ENCODE data around the gene CPT1C. TPM values are rescaled to one million over a fixed set of nuclear protein-coding genes. Genes with fewer than 3 reads are reported as not detected.

Gene CPT1C
- total and polyA plus RNA-seq, 4 donors: 0.37 to 0.75 (median 0.59) TPM

DNA sequence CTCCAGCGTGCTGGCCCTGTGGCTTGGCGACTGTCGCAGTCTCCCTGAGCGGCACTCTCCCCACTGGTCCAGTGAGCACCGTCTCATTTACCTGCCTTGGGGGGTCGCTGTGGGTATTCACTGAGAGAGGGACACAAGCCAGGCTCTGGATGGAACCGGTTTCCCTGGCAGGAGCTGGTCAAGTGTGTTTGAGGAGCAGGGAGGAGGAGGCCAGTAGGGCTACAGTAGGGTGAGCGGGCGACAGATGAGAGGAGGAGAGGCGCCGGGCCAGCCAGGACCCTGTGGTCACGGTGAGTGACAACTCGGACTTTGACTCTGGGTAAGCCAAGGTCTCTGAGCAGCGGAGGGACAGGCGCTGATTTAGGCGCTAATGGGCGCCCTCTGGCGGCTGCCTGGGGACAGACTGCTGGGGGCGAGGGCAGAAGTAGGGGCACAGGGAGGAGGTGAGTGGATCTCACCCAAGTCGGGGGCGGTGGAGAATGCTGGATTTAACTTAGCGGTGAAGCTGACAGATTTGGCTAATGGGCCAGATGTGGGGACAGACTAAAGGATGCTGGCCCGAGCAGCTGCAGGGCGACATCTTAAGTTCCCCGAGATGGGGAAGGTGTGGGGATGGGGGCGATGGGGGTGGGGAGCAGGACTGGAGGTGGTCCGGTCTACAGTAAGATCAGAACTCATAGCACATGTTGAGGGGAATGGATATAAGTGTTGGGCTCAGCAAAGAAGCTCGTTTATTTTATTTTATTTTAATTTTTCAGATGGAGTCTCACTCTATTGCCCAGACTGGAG is 18.6 kb upstream of the CPT1C start:
- peak overlapping the region in 1 of 3 donors; percentile 16 for H3K4me3 ChIP-seq (ENCODE audit: low read depth in 1 of 3, low read length in 3 of 3)
- H3K27ac ChIP-seq (ENCODE audit: low read depth in 1 of 2, low read length in 2 of 2): peak overlapping the region; percentile 63 to 83
- WGBS: 22% methylated on average over 28 of the region's 28 CpGs
- TF ChIP-seq YY1 (IDR thresholded peaks at IDR 0.05) (peak; percentile 51), HNF4G (IDR thresholded peaks at IDR 0.05) (peak; percentile 88), SP1 (IDR thresholded peaks at IDR 0.05) (peak; percentile 76), HNF4A (conservative IDR thresholded peaks at IDR 0.05) (peak; percentile 92 to 93), GABPA (IDR thresholded peaks at IDR 0.05 in 1 of 2, conservative IDR thresholded peaks at IDR 0.05 in 1 of 2) (no peak), RAD21 (IDR thresholded peaks at IDR 0.05) (peak; percentile 76 to 87), FOXA1 (IDR thresholded peaks at IDR 0.05) (no peak), RXRA (IDR thresholded peaks at IDR 0.05) (peak; percentile 49 to 56)
- TF ChIP-seq, protein P1, sequence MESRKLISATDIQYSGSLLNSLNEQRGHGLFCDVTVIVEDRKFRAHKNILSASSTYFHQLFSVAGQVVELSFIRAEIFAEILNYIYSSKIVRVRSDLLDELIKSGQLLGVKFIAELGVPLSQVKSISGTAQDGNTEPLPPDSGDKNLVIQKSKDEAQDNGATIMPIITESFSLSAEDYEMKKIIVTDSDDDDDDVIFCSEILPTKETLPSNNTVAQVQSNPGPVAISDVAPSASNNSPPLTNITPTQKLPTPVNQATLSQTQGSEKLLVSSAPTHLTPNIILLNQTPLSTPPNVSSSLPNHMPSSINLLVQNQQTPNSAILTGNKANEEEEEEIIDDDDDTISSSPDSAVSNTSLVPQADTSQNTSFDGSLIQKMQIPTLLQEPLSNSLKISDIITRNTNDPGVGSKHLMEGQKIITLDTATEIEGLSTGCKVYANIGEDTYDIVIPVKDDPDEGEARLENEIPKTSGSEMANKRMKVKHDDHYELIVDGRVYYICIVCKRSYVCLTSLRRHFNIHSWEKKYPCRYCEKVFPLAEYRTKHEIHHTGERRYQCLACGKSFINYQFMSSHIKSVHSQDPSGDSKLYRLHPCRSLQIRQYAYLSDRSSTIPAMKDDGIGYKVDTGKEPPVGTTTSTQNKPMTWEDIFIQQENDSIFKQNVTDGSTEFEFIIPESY (IDR thresholded peaks at IDR 0.05): peak; percentile 14
- TF ChIP-seq, protein P2, sequence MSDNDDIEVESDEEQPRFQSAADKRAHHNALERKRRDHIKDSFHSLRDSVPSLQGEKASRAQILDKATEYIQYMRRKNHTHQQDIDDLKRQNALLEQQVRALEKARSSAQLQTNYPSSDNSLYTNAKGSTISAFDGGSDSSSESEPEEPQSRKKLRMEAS (IDR thresholded peaks at IDR 0.05): peak; percentile 8
- TF ChIP-seq, protein P3, sequence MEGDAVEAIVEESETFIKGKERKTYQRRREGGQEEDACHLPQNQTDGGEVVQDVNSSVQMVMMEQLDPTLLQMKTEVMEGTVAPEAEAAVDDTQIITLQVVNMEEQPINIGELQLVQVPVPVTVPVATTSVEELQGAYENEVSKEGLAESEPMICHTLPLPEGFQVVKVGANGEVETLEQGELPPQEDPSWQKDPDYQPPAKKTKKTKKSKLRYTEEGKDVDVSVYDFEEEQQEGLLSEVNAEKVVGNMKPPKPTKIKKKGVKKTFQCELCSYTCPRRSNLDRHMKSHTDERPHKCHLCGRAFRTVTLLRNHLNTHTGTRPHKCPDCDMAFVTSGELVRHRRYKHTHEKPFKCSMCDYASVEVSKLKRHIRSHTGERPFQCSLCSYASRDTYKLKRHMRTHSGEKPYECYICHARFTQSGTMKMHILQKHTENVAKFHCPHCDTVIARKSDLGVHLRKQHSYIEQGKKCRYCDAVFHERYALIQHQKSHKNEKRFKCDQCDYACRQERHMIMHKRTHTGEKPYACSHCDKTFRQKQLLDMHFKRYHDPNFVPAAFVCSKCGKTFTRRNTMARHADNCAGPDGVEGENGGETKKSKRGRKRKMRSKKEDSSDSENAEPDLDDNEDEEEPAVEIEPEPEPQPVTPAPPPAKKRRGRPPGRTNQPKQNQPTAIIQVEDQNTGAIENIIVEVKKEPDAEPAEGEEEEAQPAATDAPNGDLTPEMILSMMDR (IDR thresholded peaks at IDR 0.05; ENCODE audit: low read depth, low read length, missing input control): peak; percentile 90
- TF ChIP-seq, protein P4, sequence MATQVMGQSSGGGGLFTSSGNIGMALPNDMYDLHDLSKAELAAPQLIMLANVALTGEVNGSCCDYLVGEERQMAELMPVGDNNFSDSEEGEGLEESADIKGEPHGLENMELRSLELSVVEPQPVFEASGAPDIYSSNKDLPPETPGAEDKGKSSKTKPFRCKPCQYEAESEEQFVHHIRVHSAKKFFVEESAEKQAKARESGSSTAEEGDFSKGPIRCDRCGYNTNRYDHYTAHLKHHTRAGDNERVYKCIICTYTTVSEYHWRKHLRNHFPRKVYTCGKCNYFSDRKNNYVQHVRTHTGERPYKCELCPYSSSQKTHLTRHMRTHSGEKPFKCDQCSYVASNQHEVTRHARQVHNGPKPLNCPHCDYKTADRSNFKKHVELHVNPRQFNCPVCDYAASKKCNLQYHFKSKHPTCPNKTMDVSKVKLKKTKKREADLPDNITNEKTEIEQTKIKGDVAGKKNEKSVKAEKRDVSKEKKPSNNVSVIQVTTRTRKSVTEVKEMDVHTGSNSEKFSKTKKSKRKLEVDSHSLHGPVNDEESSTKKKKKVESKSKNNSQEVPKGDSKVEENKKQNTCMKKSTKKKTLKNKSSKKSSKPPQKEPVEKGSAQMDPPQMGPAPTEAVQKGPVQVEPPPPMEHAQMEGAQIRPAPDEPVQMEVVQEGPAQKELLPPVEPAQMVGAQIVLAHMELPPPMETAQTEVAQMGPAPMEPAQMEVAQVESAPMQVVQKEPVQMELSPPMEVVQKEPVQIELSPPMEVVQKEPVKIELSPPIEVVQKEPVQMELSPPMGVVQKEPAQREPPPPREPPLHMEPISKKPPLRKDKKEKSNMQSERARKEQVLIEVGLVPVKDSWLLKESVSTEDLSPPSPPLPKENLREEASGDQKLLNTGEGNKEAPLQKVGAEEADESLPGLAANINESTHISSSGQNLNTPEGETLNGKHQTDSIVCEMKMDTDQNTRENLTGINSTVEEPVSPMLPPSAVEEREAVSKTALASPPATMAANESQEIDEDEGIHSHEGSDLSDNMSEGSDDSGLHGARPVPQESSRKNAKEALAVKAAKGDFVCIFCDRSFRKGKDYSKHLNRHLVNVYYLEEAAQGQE (IDR thresholded peaks at IDR 0.05): peak; percentile 14
- TF ChIP-seq, protein P5, sequence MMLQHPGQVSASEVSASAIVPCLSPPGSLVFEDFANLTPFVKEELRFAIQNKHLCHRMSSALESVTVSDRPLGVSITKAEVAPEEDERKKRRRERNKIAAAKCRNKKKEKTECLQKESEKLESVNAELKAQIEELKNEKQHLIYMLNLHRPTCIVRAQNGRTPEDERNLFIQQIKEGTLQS (IDR thresholded peaks at IDR 0.05): no peak
- no peaks in the 10 kb centered on the region for H3K27me3 ChIP-seq (ENCODE audit: control insufficient read depth in 4 of 4, insufficient read depth in 4 of 4, low read length in 3 of 4)
- H3K4me1 ChIP-seq (ENCODE audit: control insufficient read depth in 4 of 4, insufficient read depth in 4 of 4, low read length in 3 of 4): peaks cover 0 to 17% (median 7%) of the 10 kb centered on the region in 4 donors
- no peaks in the 10 kb centered on the region for H3K9me3 ChIP-seq (ENCODE audit: control insufficient read depth in 4 of 4, low read length in 3 of 4)
- H3K36me3 ChIP-seq (ENCODE audit: control insufficient read depth in 4 of 4, insufficient read depth in 3 of 4, low read depth in 1 of 4, low read length in 3 of 4): peaks cover 0 to 2% (median 0%) of the 10 kb centered on the region in 4 donors
- no peak overlapping the region for H3K9ac ChIP-seq (ENCODE audit: low read depth in 1 of 2, low read length in 2 of 2)
- peak; percentile 82 for DNase-seq (ENCODE audit: low spot score)

All from liver (tissue), 9 donors.